Measurements from ENCODE around the gene TRIM40.
A peak's percentile ranks its signal among the peaks of the same experiment; 100 is the strongest.
"Not testable (repeated sequence)": the region's sequence is repeated elsewhere in the genome, so short reads cannot be mapped to it uniquely, and the experiment has no call there.

TRIM40 gene

GRCh38 chr6:30113841-30114240, 22.1 kb upstream of the TRIM40 start:
- DNase-seq = no peak

- no peak for DNase-seq
Measured at GRCh38 chr6:30116724-30117123, 19.2 kb upstream of the TRIM40 start.

GRCh38 chr6:30118691-30119090, 17.2 kb upstream of the TRIM40 start:
- DNase-seq = not testable (repeated sequence)

- no peak for DNase-seq
Measured at GRCh38 chr6:30121446-30122366, 14.2 kb upstream of the TRIM40 start.

- no peak for DNase-seq
Measured at GRCh38 chr6:30122515-30122914, 13.4 kb upstream of the TRIM40 start.

- no peak for DNase-seq
Measured at GRCh38 chr6:30127238-30128093, 8.5 kb upstream of the TRIM40 start.

- no peak for DNase-seq
Measured at GRCh38 chr6:30129265-30130178, 6.4 kb upstream of the TRIM40 start.

GRCh38 chr6:30130179-30130679, 5.7 kb upstream of the TRIM40 start:
- DNase-seq = no peak

- DNase-seq = peak; percentile 75
Measured at GRCh38 chr6:30130887-30131862, 4.8 kb upstream of the TRIM40 start.

GRCh38 chr6:30131947-30132497, 3.9 kb upstream of the TRIM40 start:
- no peak for DNase-seq

- no peak for DNase-seq
Measured at GRCh38 chr6:30135147-30135546, 793 bp upstream of the TRIM40 start.

GRCh38 chr6:30136570-30137286, 788 bp downstream of the TRIM40 start:
- DNase-seq = no peak

- not testable (repeated sequence) for DNase-seq
Measured at GRCh38 chr6:30140240-30140639, 4.3 kb downstream of the TRIM40 start.

GRCh38 chr6:30142665-30143064, 6.7 kb downstream of the TRIM40 start:
- no peak for DNase-seq

- no peak for DNase-seq
Measured at GRCh38 chr6:30143780-30144179, 7.8 kb downstream of the TRIM40 start.

- no peak for DNase-seq
Measured at GRCh38 chr6:30144811-30145210, 8.9 kb downstream of the TRIM40 start.

GRCh38 chr6:30145818-30146217, 9.9 kb downstream of the TRIM40 start:
- DNase-seq = no peak

GRCh38 chr6:30147096-30147495, 11.2 kb downstream of the TRIM40 start:
- DNase-seq = no peak

- DNase-seq = no peak
Measured at GRCh38 chr6:30149234-30149633, 13.3 kb downstream of the TRIM40 start.

GRCh38 chr6:30149858-30150550, 14.1 kb downstream of the TRIM40 start:
- no peak for DNase-seq
